Esophagus mucosa (tissue), 1 donor: Measurements from ENCODE around the gene SCRN1. TPM values are rescaled to one million over a fixed set of nuclear protein-coding genes. Genes with fewer than 3 reads are reported as not detected.

Experiments used
- ATAC-seq: fragments of 200-7000 bp; cut with Tn5 transposase; one replicate; pipeline ENCODE4 v1.9.1; 2020
- total RNA-seq: library from RNA; stranded (reverse); gene quantifications from one replicate; pipeline ENCODE4 v1.2.4, GENCODE V29; 2023
- donor health status: DM: yes; HTN: yes; CAD: no.

The SCRN1 gene
- total RNA-seq, 1 donor from 2014 or later = 20.3 TPM

GRCh38 chr7:30003098-30003497 lies 13.5 kb upstream of the SCRN1 start:
- no peak for ATAC-seq

- peak; percentile 58 for ATAC-seq
Observed at GRCh38 chr7:30001998-30002397, 12.4 kb upstream of the SCRN1 start.

GRCh38 chr7:29998489-29998888 lies 8.9 kb upstream of the SCRN1 start:
- no peak for ATAC-seq

GRCh38 chr7:29996321-29996720 lies 6.7 kb upstream of the SCRN1 start:
- no peak for ATAC-seq

GRCh38 chr7:29995652-29996051 lies 6.1 kb upstream of the SCRN1 start:
- no peak for ATAC-seq

- ATAC-seq = no peak
Observed at GRCh38 chr7:29993140-29993539, 3.5 kb upstream of the SCRN1 start.

- ATAC-seq = no peak
Observed at GRCh38 chr7:29991937-29992336, 2.3 kb upstream of the SCRN1 start.

GRCh38 chr7:29990931-29991330 lies 1.3 kb upstream of the SCRN1 start:
- no peak for ATAC-seq

- peak; percentile 60 for ATAC-seq
Observed at GRCh38 chr7:29988424-29989256, 961 bp downstream of the SCRN1 start.

- ATAC-seq = peak; percentile 50
Observed at GRCh38 chr7:29987811-29988317, 1.7 kb downstream of the SCRN1 start.

- ATAC-seq = peak; percentile 21
Observed at GRCh38 chr7:29987083-29987482, 2.5 kb downstream of the SCRN1 start.

GRCh38 chr7:29980151-29980550 lies 9.4 kb downstream of the SCRN1 start:
- no peak for ATAC-seq

GRCh38 chr7:29977886-29978651 lies 11.5 kb downstream of the SCRN1 start:
- ATAC-seq = no peak

- no peak for ATAC-seq
Observed at GRCh38 chr7:29976673-29977415, 12.8 kb downstream of the SCRN1 start.

GRCh38 chr7:29976266-29976665 lies 13.3 kb downstream of the SCRN1 start:
- ATAC-seq = no peak

- no peak for ATAC-seq
Observed at GRCh38 chr7:29975561-29975960, 14.0 kb downstream of the SCRN1 start.

- ATAC-seq = no peak
Observed at GRCh38 chr7:29974286-29974685, 15.3 kb downstream of the SCRN1 start.

GRCh38 chr7:29972315-29972669 lies 17.3 kb downstream of the SCRN1 start:
- ATAC-seq = no peak

- ATAC-seq = no peak
Observed at GRCh38 chr7:29971566-29972314, 17.9 kb downstream of the SCRN1 start.

- no peak for ATAC-seq
Observed at GRCh38 chr7:29970158-29970557, 19.4 kb downstream of the SCRN1 start.

GRCh38 chr7:29969738-29970137 lies 19.9 kb downstream of the SCRN1 start:
- no peak for ATAC-seq

GRCh38 chr7:29968683-29969395 lies 20.8 kb downstream of the SCRN1 start:
- no peak for ATAC-seq
